Suppressor macrophage treated with lipopolysaccharide for 1 hour (primary cell): ENCODE data around the gene CAMK2A.

Experiments
- DNase-seq, 3 donors: peaks; one replicate each; pipeline ENCODE4 v3.0.0-alpha.2; 2020 to 2022

CAMK2A gene

GRCh38 chr5:150208187-150209098 lies 81.1 kb downstream of the CAMK2A start:
- peak; percentile 59 to 76 (median 67) for DNase-seq

- DNase-seq, result no peak
Observed at GRCh38 chr5:150206779-150207115, 82.8 kb downstream of the CAMK2A start.

- DNase-seq, result no peak
Observed at GRCh38 chr5:150206098-150206778, 83.3 kb downstream of the CAMK2A start.

GRCh38 chr5:150204590-150204960 lies 85.0 kb downstream of the CAMK2A start:
- no peak for DNase-seq

GRCh38 chr5:150203832-150204589 lies 85.6 kb downstream of the CAMK2A start:
- no peak for DNase-seq

- no peak for DNase-seq
Observed at GRCh38 chr5:150202501-150202900, 87.1 kb downstream of the CAMK2A start.

- DNase-seq, result no peak
Observed at GRCh38 chr5:150197476-150197875, 92.1 kb downstream of the CAMK2A start.

GRCh38 chr5:150196986-150197385 lies 92.6 kb downstream of the CAMK2A start:
- no peak for DNase-seq

GRCh38 chr5:150196514-150196913 lies 93.1 kb downstream of the CAMK2A start:
- DNase-seq, result peak in 1 of 3 donors; percentile 25

- DNase-seq, result peak; percentile 34 to 60 (median 55)
Observed at GRCh38 chr5:150195736-150196485, 93.7 kb downstream of the CAMK2A start.

- no peak for DNase-seq
Observed at GRCh38 chr5:150192462-150192861, 97.1 kb downstream of the CAMK2A start.

GRCh38 chr5:150190987-150191386 lies 98.6 kb downstream of the CAMK2A start:
- no peak for DNase-seq

- DNase-seq, result no peak
Observed at GRCh38 chr5:150190503-150190979, 99.0 kb downstream of the CAMK2A start.

- DNase-seq, result peak in 1 of 3 donors; percentile 34
Observed at GRCh38 chr5:150189728-150190502, 99.7 kb downstream of the CAMK2A start, which contains the start of gene SLC6A7. Gene SLC6A7 (plus strand): TSS chr5:150190062. CDS start chr5:150190328, 266 bp downstream.

GRCh38 chr5:150189326-150189725 lies 100.2 kb downstream of the CAMK2A start:
- DNase-seq, result peak; percentile 32 to 55 (median 48)

GRCh38 chr5:150188146-150188842 lies 101.3 kb downstream of the CAMK2A start:
- no peak for DNase-seq

GRCh38 chr5:150186897-150187296 lies 102.7 kb downstream of the CAMK2A start:
- no peak for DNase-seq

GRCh38 chr5:150186137-150186536 lies 103.4 kb downstream of the CAMK2A start:
- no peak for DNase-seq

GRCh38 chr5:150184990-150185912 lies 104.3 kb downstream of the CAMK2A start:
- DNase-seq, result peak; percentile 75 to 85 (median 80)

GRCh38 chr5:150184006-150184405 lies 105.6 kb downstream of the CAMK2A start:
- DNase-seq, result no peak
